HepG2 (cell line): ENCODE data around the gene BHLHE23. TPM values are rescaled to one million over a fixed set of nuclear protein-coding genes. Genes with fewer than 3 reads are reported as not detected.
A peak's percentile ranks its signal among the peaks of the same experiment; 100 is the strongest.

Experiments
- ARID2 ChIP-seq: sonication (generic); formaldehyde crosslinking; IDR thresholded peaks from 2 replicates; pipeline ENCODE4 v1.8.1; 2022; ENCODE audit warnings: mild to moderate bottlenecking, missing genetic modification reagents, borderline replicate concordance
- CREB3 ChIP-seq: sonication (generic); formaldehyde crosslinking; IDR thresholded peaks from 2 replicates; pipeline ENCODE4 v1.5.0; 2020; ENCODE audit warnings: missing genetic modification reagents
- FOXK2 ChIP-seq: fragments of 450-650 bp; IDR thresholded peaks from 2 replicates; pipeline ENCODE4 v1.6.1; 2016
- NFIC ChIP-seq: IDR thresholded peaks from 2 replicates; pipeline ENCODE4 v1.6.1; 2012; ENCODE audit warnings: mild to moderate bottlenecking, low read length, inconsistent platforms
- SIN3A ChIP-seq: IDR thresholded peaks from 2 replicates; pipeline ENCODE4 v1.6.1; 2011; ENCODE audit warnings: low read depth, mild to moderate bottlenecking, control low read depth, low read length, borderline replicate concordance
- ZBTB14 ChIP-seq: sonication (generic); formaldehyde crosslinking; IDR thresholded peaks from 2 replicates; pipeline ENCODE4 v1.4.0; 2020; ENCODE audit warnings: missing genetic modification reagents
- ZBTB38 ChIP-seq: sonication (generic); formaldehyde crosslinking; IDR thresholded peaks from 2 replicates; pipeline ENCODE4 v1.5.1; 2020; ENCODE audit warnings: mild to moderate bottlenecking, missing genetic modification reagents
- ZC3H4 ChIP-seq: sonication (generic); formaldehyde crosslinking; IDR thresholded peaks from 2 replicates; pipeline ENCODE4 v1.4.0; 2020; ENCODE audit warnings: missing genetic modification reagents, borderline replicate concordance
- ZNF3 ChIP-seq: IDR thresholded peaks from 2 replicates; pipeline ENCODE4 v1.7.0; 2017; ENCODE audit warnings: inconsistent platforms
- ZNF564 ChIP-seq: sonication (generic); formaldehyde crosslinking; IDR thresholded peaks from 2 replicates; pipeline ENCODE4 v1.8.1; 2023; ENCODE audit warnings: mild to moderate bottlenecking, missing genetic modification reagents
- ZNF687 ChIP-seq: sonication (generic); formaldehyde crosslinking; IDR thresholded peaks from 2 replicates; pipeline ENCODE4 v1.5.1; 2020; ENCODE audit warnings: mild to moderate bottlenecking, missing genetic modification reagents, moderate library complexity
- ZNF709 ChIP-seq: sonication (generic); formaldehyde crosslinking; IDR thresholded peaks from 2 replicates; pipeline ENCODE4 v1.5.0; 2020; ENCODE audit warnings: mild to moderate bottlenecking, missing genetic modification reagents
- ZNF770 ChIP-seq: sonication (generic); formaldehyde crosslinking; IDR thresholded peaks from 2 replicates; pipeline ENCODE4 v1.5.0; 2020; ENCODE audit warnings: mild to moderate bottlenecking, missing genetic modification reagents
- ZNF816 ChIP-seq: sonication (generic); formaldehyde crosslinking; IDR thresholded peaks from 2 replicates; pipeline ENCODE4 v1.8.0; 2022; ENCODE audit warnings: missing genetic modification reagents, mild to moderate bottlenecking, borderline replicate concordance
- polyA plus RNA-seq, 8 experiments: library from polyadenylated mRNA; depleted of rRNA in 3 of 8; stranded (reverse) in 7 of 8; unstranded in 1 of 8; fragments of >200 nt; fragmentation: Illumina TruSeq in 4 of 8; extraction: Trizol in 4 of 8; gene quantifications; 2 replicates each; pipeline versions ENCODE4 v1.2.1 to v1.2.3, GENCODE V29; 2011 to 2016; ENCODE audit warnings: low read depth in 4 of 8, missing spikeins in 1 of 8, mixed read lengths in 1 of 8; ENCODE audit not compliant: insufficient read depth in 1 of 8
- total RNA-seq, 5 experiments: library from RNA; depleted of rRNA; stranded (reverse); fragments of >200 nt; fragmentation: Illumina TruSeq; extraction: Trizol; gene quantifications; 2 replicates each; pipeline ENCODE4 v1.2.3, GENCODE V29; 2016; ENCODE audit warnings: low read depth in 1 of 5
- TF ChIP-seq, protein P1 (sequence below): sonication (generic); formaldehyde crosslinking; IDR thresholded peaks from 2 replicates; pipeline ENCODE4 v1.8.1; 2023; ENCODE audit warnings: mild to moderate bottlenecking, missing genetic modification reagents
- TF ChIP-seq, protein P2 (sequence below): sonication (generic); formaldehyde crosslinking; IDR thresholded peaks from 2 replicates; pipeline ENCODE4 v1.9.0; 2021; ENCODE audit warnings: missing genetic modification reagents, borderline replicate concordance

Gene BHLHE23
- total and polyA plus RNA-seq, 2 of the 13 experiments (the other 11 are each of a cell fraction or from before 2014, with no cell fraction given): not detected

DNA sequence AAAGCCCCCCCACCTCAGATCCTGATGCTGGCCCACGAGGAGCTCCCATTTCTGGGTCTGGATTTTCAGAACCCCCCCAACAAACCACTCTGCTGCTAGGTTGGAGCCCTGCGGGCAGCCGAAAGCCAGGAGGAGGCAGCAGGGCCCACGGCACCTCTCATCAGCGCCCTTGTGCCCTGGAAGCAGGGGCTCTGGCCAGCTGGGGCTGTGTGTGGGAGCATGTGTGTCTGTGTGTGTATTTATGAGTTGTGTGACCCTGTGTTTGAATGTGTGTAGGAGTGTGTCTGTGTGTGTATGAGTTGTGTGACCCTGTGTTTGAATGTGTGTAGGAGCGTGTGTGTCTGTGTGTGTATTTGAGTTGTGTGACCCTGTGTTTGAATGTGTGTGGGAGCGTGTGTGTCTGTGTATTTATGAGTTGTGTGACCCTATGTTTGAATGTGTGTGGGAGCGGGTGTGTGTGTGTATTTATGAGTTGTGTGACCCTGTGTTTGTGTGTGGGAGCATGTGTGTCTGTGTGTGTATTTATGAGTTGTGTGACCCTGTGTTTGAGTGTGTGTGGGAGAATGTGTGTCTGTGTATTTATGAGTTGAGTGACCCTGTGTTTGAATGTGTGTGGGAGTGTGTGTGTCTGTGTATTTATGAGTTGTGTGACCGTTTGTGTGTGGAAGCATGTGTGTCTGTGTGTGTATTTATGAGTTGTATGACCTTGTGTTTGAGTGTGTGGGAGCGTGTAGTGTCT, 35.4 kb downstream of the BHLHE23 start (continued):
- TF ChIP-seq ZNF770 (0 out of 2 replicates have a peak, but pooled peaks have one; percentile 7), FOXK2 (peak; percentile 6; the same call in 1 of the 2 replicates), CREB3 (CRISPR knock-in tag) (no peak), ZBTB38 (CRISPR knock-in tag) (0 out of 2 replicates have a peak, but pooled peaks have one; percentile 2), ZNF709 (CRISPR knock-in tag) (no peak), ZNF564 (no peak), SIN3A (no peak), ZNF3 (peak; percentile 32; the same call in 1 of the 2 replicates), ZNF687 (CRISPR knock-in tag) (no peak), ZBTB14 (CRISPR knock-in tag) (no peak), ARID2 (CRISPR knock-in tag) (no peak), ZC3H4 (no peak), ZNF816 (no peak), NFIC (no peak)
- TF ChIP-seq, protein P1, sequence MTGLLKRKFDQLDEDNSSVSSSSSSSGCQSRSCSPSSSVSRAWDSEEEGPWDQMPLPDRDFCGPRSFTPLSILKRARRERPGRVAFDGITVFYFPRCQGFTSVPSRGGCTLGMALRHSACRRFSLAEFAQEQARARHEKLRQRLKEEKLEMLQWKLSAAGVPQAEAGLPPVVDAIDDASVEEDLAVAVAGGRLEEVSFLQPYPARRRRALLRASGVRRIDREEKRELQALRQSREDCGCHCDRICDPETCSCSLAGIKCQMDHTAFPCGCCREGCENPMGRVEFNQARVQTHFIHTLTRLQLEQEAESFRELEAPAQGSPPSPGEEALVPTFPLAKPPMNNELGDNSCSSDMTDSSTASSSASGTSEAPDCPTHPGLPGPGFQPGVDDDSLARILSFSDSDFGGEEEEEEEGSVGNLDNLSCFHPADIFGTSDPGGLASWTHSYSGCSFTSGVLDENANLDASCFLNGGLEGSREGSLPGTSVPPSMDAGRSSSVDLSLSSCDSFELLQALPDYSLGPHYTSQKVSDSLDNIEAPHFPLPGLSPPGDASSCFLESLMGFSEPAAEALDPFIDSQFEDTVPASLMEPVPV (CRISPR knock-in tag): no peak
- TF ChIP-seq, protein P2, sequence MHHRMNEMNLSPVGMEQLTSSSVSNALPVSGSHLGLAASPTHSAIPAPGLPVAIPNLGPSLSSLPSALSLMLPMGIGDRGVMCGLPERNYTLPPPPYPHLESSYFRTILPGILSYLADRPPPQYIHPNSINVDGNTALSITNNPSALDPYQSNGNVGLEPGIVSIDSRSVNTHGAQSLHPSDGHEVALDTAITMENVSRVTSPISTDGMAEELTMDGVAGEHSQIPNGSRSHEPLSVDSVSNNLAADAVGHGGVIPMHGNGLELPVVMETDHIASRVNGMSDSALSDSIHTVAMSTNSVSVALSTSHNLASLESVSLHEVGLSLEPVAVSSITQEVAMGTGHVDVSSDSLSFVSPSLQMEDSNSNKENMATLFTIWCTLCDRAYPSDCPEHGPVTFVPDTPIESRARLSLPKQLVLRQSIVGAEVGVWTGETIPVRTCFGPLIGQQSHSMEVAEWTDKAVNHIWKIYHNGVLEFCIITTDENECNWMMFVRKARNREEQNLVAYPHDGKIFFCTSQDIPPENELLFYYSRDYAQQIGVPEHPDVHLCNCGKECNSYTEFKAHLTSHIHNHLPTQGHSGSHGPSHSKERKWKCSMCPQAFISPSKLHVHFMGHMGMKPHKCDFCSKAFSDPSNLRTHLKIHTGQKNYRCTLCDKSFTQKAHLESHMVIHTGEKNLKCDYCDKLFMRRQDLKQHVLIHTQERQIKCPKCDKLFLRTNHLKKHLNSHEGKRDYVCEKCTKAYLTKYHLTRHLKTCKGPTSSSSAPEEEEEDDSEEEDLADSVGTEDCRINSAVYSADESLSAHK (CRISPR knock-in tag): no peak
